GM18526 (cell line): ENCODE measurements around the gene TOMT.
"Not testable (repeated sequence)": the region's sequence is repeated elsewhere in the genome, so short reads cannot be mapped to it uniquely, and the experiment has no call there.

ENCODE experiments used
- POLR2A ChIP-seq: IDR thresholded peaks from 3 replicates; pipeline ENCODE4 v1.6.1; 2011; ENCODE audit not compliant: insufficient read length; ENCODE audit errors: extremely low read depth

The TOMT gene

GRCh38 chr11:72135473-72135872 is 29.7 kb downstream of the TOMT start, which contains the start of gene FOLR3:
FOLR3 (plus strand) TSS chr11:72135725; CDS start chr11:72135953, 228 bp downstream.
- not testable (repeated sequence) for TF ChIP-seq POLR2A

- TF ChIP-seq POLR2A: no peak
Measured at GRCh38 chr11:72135891-72136683, 30.4 kb downstream of the TOMT start.

GRCh38 chr11:72136684-72137262 is 31.0 kb downstream of the TOMT start:
- TF ChIP-seq POLR2A: no peak

GRCh38 chr11:72138821-72139390 is 33.2 kb downstream of the TOMT start:
- no peak for TF ChIP-seq POLR2A

GRCh38 chr11:72139500-72139899 is 33.8 kb downstream of the TOMT start:
- TF ChIP-seq POLR2A: no peak

- no peak for TF ChIP-seq POLR2A
Measured at GRCh38 chr11:72140661-72141060, 34.9 kb downstream of the TOMT start.

- TF ChIP-seq POLR2A: no peak
Measured at GRCh38 chr11:72141066-72141465, 35.3 kb downstream of the TOMT start.

GRCh38 chr11:72144807-72145565 is 39.3 kb downstream of the TOMT start:
- TF ChIP-seq POLR2A: no peak

GRCh38 chr11:72146625-72147024 is 40.9 kb downstream of the TOMT start:
- TF ChIP-seq POLR2A: no peak

GRCh38 chr11:72150882-72151281 is 45.2 kb downstream of the TOMT start:
- no peak for TF ChIP-seq POLR2A

GRCh38 chr11:72154816-72155215 is 49.1 kb downstream of the TOMT start:
- TF ChIP-seq POLR2A: no peak

GRCh38 chr11:72155751-72156150 is 50.0 kb downstream of the TOMT start:
- no peak for TF ChIP-seq POLR2A

- no peak for TF ChIP-seq POLR2A
Measured at GRCh38 chr11:72157131-72157530, 51.4 kb downstream of the TOMT start.
